NOMO-1 treated with DMSO at 0.1 percent for 48 hours (cell line): ENCODE measurements around the gene MEGF6.

Source experiments
- DNase-seq: peaks from one replicate; lab custom pipeline; 2025; ENCODE audit not compliant: unreplicated experiment; lab: John Stamatoyannopoulos, UW

The MEGF6 gene

DNA sequence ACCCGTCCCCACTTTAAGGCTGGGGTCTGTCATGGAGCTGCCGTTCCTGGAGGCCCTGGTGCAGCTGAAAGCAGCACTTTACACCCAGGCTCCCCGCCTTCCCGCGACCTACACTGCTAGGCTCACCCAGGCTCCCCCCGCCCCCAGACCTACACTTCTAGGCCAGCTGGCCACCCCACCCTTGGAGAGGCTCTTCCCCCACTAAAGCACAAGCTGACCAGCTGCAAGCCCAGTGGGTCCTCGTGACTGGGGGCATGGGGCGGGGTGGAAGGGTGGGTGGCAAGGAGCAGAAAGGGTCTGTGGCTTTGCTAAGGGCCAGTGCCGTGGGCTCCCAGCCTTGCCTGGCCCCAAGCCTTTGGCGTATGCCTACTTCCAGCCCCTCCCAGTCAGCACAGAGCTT lies 166.6 kb downstream of the MEGF6 start:
- no peak for DNase-seq

- no peak for DNase-seq
Measured at GRCh38 chr1:3444298-3444697, 167.0 kb downstream of the MEGF6 start.

DNA sequence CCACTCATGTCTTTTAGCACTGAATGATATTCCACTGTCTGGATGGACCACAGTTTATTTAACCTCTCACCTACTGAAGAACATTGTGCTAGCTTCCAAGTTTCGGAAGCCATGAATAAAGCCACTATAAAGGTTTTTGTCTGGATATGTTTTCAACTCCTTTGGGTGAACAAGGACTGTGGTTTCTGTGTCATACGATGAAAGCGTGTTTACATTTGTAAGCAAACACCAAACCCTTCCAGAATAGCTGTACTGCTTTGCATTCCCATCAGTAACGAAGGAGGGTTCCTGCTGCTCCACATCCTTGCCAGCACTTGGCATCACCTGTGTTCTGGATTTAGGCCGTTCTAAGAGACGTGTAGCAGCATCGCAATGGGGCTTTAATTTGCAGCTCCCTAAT lies 167.5 kb downstream of the MEGF6 start:
- no peak for DNase-seq

GRCh38 chr1:3442901-3443300 lies 168.4 kb downstream of the MEGF6 start:
- no peak for DNase-seq

- no peak for DNase-seq
Measured at GRCh38 chr1:3442331-3442730, 169.0 kb downstream of the MEGF6 start.

DNA sequence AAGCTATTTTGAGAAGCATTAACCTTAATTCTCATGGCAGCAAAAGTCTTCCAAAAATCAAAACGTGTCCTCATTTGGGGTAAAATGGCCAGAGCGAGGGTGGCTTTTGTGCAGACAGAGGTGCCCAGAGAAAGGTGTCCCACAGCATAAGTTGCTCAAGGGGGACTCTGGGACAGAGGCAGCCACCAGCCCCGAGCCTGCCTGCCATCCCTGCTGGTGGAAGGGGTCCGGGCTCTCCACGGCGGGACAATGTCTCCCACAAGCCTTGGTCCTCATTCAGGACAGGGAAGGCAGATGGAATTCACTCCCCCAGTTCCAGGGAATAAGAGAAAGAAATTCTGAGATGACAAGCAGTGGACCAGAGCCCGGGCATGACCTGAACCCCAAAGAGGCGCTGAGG lies 169.4 kb downstream of the MEGF6 start:
- DNase-seq, result no peak

DNA sequence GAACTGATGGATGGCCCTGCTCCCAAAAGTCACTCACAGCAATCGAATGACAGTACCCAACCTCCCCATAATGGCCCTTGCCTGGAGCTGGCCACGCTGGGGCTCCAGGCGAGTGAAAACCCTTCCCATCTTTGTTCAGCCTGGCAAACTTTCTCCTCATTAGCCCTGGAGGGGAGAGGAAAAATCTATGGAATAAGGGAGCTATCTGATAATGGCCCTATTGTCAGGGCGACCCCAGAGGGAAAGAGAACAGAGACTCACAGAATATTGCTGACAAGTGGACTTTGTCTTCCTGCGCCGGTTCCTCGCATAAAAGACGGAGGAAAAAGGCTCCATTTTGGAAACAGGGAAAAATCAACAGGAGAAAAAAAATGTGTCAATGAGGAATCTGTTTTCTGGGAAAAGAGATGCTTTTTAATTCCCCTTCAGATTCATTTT lies 169.9 kb downstream of the MEGF6 start:
- no peak for DNase-seq

DNA sequence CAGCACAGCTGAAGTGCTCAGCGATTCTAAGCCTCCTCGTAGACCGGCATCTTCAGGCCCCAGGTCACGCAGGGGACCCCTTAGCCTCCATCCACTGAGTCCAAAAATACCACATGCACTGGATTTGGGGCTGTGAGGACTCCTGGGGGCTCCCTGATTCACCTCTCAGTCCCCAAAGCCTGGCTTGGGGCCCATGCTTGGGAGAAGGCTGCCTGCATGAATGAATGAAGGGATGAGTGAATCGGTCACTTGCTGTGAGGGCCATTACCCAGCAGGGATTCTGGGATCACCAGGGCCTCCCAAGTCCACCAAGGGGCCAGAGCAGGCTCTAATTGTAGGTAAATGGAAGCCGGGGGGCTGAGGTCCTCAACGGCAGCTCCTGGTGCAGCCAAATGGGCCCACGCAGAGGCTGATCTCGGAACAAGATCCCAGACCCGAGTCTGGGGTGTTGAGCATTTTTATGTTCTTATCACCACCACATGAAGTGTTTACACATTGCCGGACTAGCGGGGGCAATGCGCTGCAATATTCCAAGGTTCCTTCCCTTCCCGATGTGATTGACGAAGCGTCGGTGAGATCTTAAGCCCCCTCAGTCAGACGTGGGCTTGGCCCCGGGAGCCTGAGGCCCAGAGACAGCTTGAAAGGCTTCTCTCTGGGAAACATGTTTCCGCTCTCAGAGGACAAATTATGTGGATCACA lies 170.4 kb downstream of the MEGF6 start:
- no peak for DNase-seq

GRCh38 chr1:3440300-3440681 lies 171.0 kb downstream of the MEGF6 start:
- no peak for DNase-seq
